ENCODE data around the gene BTNL9.
"Not testable (repeated sequence)": the region's sequence is repeated elsewhere in the genome, so short reads cannot be mapped to it uniquely, and the experiment has no call there.

BTNL9 gene

GRCh38 chr5:181043285-181044092 lies 3.4 kb downstream of the BTNL9 start:
- DNase-seq (ENCODE audit: low spot score): no peak

GRCh38 chr5:181044093-181044599 lies 4.1 kb downstream of the BTNL9 start:
- DNase-seq (ENCODE audit: low spot score): no peak

GRCh38 chr5:181044662-181045305 lies 4.7 kb downstream of the BTNL9 start:
- DNase-seq (ENCODE audit: low spot score): no peak

- DNase-seq (ENCODE audit: low spot score): no peak
These were observed 5.2 kb downstream of the BTNL9 start for GRCh38 chr5:181045316-181045715.

GRCh38 chr5:181045857-181046256 lies 5.8 kb downstream of the BTNL9 start:
- DNase-seq (ENCODE audit: low spot score): not testable (repeated sequence)

- DNase-seq (ENCODE audit: low spot score): no peak
These were observed 7.2 kb downstream of the BTNL9 start for GRCh38 chr5:181047288-181047687.

GRCh38 chr5:181047921-181048320 lies 7.9 kb downstream of the BTNL9 start:
- DNase-seq (ENCODE audit: low spot score): no peak

GRCh38 chr5:181050016-181050415 lies 9.9 kb downstream of the BTNL9 start:
- no peak for DNase-seq (ENCODE audit: low spot score)

- no peak for DNase-seq (ENCODE audit: low spot score)
These were observed 12.0 kb downstream of the BTNL9 start for GRCh38 chr5:181051841-181052671.

GRCh38 chr5:181052672-181053487 lies 12.8 kb downstream of the BTNL9 start:
- DNase-seq (ENCODE audit: low spot score): no peak

- DNase-seq (ENCODE audit: low spot score): no peak
These were observed 13.5 kb downstream of the BTNL9 start for GRCh38 chr5:181053488-181054121.

- DNase-seq (ENCODE audit: low spot score): no peak
These were observed 14.1 kb downstream of the BTNL9 start for GRCh38 chr5:181054138-181054537.

- no peak for DNase-seq (ENCODE audit: low spot score)
These were observed 14.9 kb downstream of the BTNL9 start for GRCh38 chr5:181054871-181055459.

- DNase-seq (ENCODE audit: low spot score): no peak
These were observed 16.4 kb downstream of the BTNL9 start for GRCh38 chr5:181056431-181056830.

- DNase-seq (ENCODE audit: low spot score): no peak
These were observed 18.3 kb downstream of the BTNL9 start for GRCh38 chr5:181058321-181058720.

- no peak for DNase-seq (ENCODE audit: low spot score)
These were observed 18.8 kb downstream of the BTNL9 start for GRCh38 chr5:181058786-181059296.

- DNase-seq (ENCODE audit: low spot score): no peak
These were observed 19.5 kb downstream of the BTNL9 start for GRCh38 chr5:181059297-181060230.

- DNase-seq (ENCODE audit: low spot score): no peak
These were observed 20.1 kb downstream of the BTNL9 start for GRCh38 chr5:181060231-181060590.

- DNase-seq (ENCODE audit: low spot score): no peak
These were observed 20.9 kb downstream of the BTNL9 start for GRCh38 chr5:181060924-181061323.

Measured in globus pallidus (tissue), 1 donor.